Activated T-cell treated with anti-CD3 and anti-CD28 coated beads, Interleukin-2, amount 50 U/mL, for 4 hours (primary cell): Measurements from ENCODE around the gene POLA1. TPM values are rescaled to one million over a fixed set of nuclear protein-coding genes. Genes with fewer than 3 reads are reported as not detected.

Experiments
- ATAC-seq, 2 donors: fragments of 200-7000 bp; cut with Tn5 transposase; one replicate each; pipeline ENCODE4 v1.10.0; 2021
- DNase-seq: peaks from one replicate; pipeline ENCODE4 v3.0.0-alpha.2; 2020
- H3K27me3 Mint-ChIP-seq: one replicate; pipeline ENCODE4 v1.8.0; 2021; ENCODE audit warnings: low read depth, mixed read lengths
- H3K36me3 Mint-ChIP-seq: one replicate; pipeline ENCODE4 v1.8.0; 2022; ENCODE audit warnings: mixed read lengths; ENCODE audit not compliant: insufficient read depth
- H3K4me1 Mint-ChIP-seq: one replicate; pipeline ENCODE4 v1.8.0; 2021; ENCODE audit warnings: low read depth, mixed read lengths
- H3K4me3 Mint-ChIP-seq: one replicate; pipeline ENCODE4 v1.8.0; 2021; ENCODE audit warnings: mild to moderate bottlenecking, moderate library complexity, mixed read lengths
- H3K9me3 Mint-ChIP-seq: one replicate; pipeline ENCODE4 v1.8.0; 2021; ENCODE audit warnings: mixed read lengths
- total RNA-seq, 3 donors: library from RNA; stranded (reverse); gene quantifications; one replicate each; pipeline ENCODE4 v1.2.1, GENCODE V29; 2021

Gene POLA1
- total RNA-seq, 3 donors from 2014 or later, result 28.9 to 32.3 (median 30.3) TPM

DNA sequence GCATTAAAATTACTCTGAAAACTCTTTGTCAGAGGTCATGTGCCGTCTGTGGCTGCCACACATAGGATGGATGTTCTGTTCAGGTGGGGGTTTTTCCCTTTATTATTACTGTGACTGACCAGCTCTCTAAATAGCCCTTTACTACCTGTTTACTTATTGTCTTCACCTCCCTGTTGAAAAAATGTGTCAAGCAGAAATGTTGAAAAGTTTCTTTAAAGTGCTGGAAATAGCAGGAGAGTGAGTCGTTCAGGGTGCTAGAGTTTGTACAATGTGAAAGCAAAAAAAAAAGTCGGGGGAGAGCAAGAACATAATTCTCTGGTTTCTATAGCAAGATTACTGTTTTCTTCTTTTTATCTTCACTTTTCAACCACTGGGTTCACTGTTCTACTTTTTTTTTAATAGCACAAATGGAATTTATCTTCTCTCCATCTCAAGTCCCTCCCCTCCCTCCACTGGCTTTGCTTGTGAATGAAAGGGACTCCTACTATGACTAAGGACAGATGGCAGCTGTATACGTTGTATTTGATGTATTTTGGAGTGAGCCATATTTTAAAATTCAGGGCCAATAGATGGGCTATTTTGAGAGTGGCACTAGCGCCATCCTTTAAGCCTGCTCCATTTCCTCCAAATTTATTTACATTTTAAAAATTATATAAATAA, 288.7 kb downstream of the POLA1 start:
- DNase-seq (no peak), ATAC-seq (no peak)
- Mint-ChIP-seq H3K4me1 (no peaks in the 10 kb centered on the region), H3K36me3 (peaks cover 6% of the 10 kb centered on the region), H3K4me3 (no peak overlapping the region), H3K9me3 (no peaks in the 10 kb centered on the region), H3K27me3 (no peaks in the 10 kb centered on the region)

DNA sequence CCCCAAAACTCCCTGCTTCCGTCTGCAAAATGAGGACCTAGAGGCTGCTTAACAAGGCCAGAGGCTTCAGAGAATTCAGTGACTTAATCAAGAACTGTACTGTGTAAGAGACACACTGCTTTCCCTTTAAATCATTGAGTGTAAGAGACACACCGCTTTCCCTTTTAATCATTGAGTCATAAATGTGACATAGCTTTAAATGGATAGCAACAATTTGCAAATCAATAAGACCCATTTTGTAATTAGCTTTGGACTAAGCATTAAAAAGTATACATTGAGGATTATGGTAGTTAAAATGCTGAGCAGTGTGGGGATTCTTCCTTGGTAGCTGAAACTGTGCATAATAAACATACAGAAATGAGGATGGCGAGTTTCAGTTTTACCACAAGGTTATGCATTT, 290.2 kb downstream of the POLA1 start:
- Mint-ChIP-seq H3K4me1 (no peaks in the 10 kb centered on the region), H3K9me3 (no peaks in the 10 kb centered on the region), H3K36me3 (peaks cover 6% of the 10 kb centered on the region), H3K27me3 (no peaks in the 10 kb centered on the region), H3K4me3 (no peak overlapping the region)
- ATAC-seq (no peak), DNase-seq (no peak)

DNA sequence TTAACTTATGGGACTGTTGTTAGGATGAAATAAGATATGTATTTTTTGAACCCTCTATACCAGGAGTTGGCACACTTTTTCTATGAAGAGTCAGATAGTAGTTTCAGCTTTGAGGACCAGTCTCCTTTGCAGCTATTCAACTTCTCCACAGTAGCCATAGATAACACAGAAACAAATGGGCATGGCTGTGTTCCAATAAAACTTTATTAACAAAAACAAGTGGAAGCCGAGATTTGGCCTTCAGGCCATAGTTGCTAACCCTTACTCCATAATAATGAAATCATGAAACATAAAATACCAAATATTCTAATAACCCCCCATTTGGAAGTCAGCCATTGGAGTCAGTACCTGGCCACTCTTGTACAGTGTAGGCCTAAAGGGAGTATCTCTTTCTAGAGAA, 291.4 kb downstream of the POLA1 start:
- Mint-ChIP-seq H3K4me3 (no peak overlapping the region), H3K9me3 (no peaks in the 10 kb centered on the region), H3K4me1 (no peaks in the 10 kb centered on the region), H3K27me3 (no peaks in the 10 kb centered on the region), H3K36me3 (peaks cover 3% of the 10 kb centered on the region)
- ATAC-seq (no peak), DNase-seq (no peak)

DNA sequence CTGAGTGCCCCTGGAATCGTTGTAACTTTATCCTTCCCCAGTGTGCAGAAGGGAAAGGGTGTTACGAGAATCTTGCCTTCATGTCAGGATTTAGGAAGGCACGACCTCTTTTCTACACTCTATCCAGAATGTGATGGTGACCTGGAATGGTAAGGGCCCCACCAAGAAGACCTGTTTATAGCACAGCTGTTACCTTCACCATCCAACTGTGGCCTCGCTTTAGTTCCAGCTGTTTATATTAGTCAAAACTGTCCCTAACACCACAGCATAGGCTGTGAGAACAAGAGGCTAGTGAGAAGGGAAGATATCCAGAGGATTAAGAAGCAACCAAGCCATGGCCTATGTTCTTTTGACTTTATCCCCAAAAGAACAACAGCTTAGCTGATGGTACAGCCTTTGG, 294.0 kb downstream of the POLA1 start:
- no peak for DNase-seq
- Mint-ChIP-seq H3K9me3 (no peaks in the 10 kb centered on the region), H3K4me1 (no peaks in the 10 kb centered on the region), H3K27me3 (no peaks in the 10 kb centered on the region), H3K4me3 (no peak overlapping the region), H3K36me3 (peaks cover 5% of the 10 kb centered on the region)
- no peak for ATAC-seq

DNA sequence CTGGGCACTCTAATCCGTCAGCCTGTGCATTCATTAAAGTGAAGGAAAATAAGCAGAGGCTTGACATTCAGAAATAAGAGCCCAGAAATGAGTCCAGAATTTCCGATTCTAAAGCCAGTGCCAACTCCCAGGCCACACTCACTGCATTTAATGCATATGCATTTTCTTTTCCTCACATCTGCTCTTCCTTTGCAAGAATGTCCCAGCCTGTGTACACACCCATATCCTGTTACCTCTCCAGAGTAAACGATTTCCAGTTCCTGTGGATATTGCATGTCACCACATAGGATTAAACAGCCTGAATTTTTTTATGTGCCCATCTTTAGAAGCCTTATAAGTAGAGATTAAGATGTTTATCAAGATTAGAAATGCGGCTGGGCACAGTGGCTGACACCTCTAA, 294.6 kb downstream of the POLA1 start:
- Mint-ChIP-seq H3K4me1 (no peaks in the 10 kb centered on the region), H3K9me3 (no peaks in the 10 kb centered on the region), H3K4me3 (no peak overlapping the region), H3K27me3 (no peaks in the 10 kb centered on the region), H3K36me3 (peaks cover 5% of the 10 kb centered on the region)
- DNase-seq (no peak), ATAC-seq (no peak)

DNA sequence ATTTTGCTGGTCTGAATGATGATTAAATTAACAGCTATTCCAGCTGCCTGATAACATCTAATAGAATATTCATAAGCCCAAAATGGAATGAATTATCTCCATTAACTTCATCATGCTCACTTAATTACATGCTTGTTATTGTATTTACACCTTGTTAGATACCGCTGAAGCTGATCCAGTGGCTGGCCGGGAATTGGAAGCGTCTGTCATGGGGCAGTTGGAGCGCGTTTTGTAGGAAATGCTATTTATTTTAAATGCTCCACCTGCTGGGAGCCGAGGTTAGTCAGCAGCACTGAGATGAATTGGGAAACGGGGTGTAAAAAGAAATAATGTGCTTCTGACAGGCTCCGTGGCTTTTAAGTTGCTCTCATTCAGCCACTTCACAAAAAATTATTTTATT, 296.8 kb downstream of the POLA1 start:
- no peak for DNase-seq
- Mint-ChIP-seq H3K4me1 (no peaks in the 10 kb centered on the region), H3K9me3 (no peaks in the 10 kb centered on the region), H3K36me3 (peaks cover 3% of the 10 kb centered on the region), H3K4me3 (no peak overlapping the region), H3K27me3 (no peaks in the 10 kb centered on the region)
- ATAC-seq, result no peak

DNA sequence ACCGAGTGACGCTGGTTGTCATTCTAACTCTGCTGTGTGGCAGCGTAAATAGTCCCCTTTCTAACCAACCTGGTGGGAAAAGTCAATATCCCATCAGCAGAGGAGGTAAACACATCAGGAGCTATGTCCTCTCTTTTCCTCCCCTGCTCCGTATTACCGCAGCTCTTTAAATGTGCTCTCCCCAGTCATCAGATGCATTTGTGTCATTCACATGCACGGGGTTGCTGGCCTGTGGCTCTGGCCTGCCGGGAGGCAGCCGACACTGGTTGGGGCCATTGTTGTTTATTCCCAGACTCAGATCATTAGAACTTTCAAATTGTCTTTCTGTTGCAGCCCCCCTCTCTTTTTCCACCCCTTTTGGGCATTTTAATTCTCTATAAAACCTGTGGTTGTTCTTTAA, 300.2 kb downstream of the POLA1 start:
- no peaks in the 10 kb centered on the region for H3K4me1 Mint-ChIP-seq
- H3K9me3 Mint-ChIP-seq, result no peaks in the 10 kb centered on the region
- no peak for ATAC-seq
- H3K27me3 Mint-ChIP-seq, result no peaks in the 10 kb centered on the region
- H3K36me3 Mint-ChIP-seq, result peaks cover 6% of the 10 kb centered on the region
- no peak overlapping the region for H3K4me3 Mint-ChIP-seq
- DNase-seq, result no peak

DNA sequence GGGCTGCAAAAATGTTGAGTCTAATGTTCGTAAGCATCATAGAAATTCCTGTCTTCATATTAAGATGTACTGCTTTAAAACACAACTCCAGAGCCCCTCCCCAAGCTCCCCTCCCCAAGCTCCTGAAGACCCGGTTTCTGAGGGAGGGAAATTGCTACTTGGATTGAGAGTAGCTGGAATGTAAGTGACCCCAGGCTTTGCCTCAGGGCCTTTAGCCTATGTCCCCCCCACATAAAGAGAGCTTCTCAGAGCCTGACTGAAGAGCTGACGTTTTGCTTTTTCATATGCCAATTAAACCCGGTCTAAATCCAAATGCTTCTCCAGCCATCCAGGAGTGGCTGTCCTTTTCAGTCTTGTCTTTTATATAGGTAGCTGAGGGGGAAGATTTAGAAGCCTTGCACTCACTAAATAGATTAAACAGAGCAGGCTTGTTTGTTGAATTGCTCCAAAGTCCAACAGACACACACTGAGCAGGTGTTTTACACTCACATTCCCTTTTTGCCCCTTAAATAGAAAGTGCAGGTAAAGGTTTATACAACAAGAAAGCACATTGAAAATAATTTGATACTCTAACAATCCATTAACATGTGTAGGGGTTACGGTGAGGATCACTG, 302.5 kb downstream of the POLA1 start:
- Mint-ChIP-seq H3K36me3 (peaks cover 4% of the 10 kb centered on the region), H3K9me3 (no peaks in the 10 kb centered on the region), H3K4me1 (no peaks in the 10 kb centered on the region), H3K27me3 (no peaks in the 10 kb centered on the region), H3K4me3 (no peak overlapping the region)
- DNase-seq (no peak), ATAC-seq (no peak)

DNA sequence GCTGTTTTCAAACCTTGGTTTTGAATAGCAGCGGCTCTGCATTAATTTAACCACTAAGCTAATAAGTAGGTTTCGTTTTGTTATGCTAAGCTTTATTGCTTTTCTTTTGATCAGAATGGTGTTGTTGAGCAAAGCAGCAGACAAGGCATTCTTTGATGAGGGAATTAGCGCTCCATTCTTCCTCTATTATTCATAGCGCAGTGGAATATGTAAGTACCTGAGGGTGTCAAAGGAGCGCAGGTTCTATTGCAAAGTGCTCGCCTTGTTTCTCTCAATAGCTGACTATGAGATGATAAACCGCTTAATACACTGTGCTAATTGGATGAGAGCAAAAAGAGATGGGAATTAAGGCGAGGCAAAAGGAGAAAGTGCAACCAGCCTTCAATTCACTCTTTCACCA, 305.8 kb downstream of the POLA1 start:
- no peak for ATAC-seq
- peaks cover 6% of the 10 kb centered on the region for H3K4me1 Mint-ChIP-seq

DNA sequence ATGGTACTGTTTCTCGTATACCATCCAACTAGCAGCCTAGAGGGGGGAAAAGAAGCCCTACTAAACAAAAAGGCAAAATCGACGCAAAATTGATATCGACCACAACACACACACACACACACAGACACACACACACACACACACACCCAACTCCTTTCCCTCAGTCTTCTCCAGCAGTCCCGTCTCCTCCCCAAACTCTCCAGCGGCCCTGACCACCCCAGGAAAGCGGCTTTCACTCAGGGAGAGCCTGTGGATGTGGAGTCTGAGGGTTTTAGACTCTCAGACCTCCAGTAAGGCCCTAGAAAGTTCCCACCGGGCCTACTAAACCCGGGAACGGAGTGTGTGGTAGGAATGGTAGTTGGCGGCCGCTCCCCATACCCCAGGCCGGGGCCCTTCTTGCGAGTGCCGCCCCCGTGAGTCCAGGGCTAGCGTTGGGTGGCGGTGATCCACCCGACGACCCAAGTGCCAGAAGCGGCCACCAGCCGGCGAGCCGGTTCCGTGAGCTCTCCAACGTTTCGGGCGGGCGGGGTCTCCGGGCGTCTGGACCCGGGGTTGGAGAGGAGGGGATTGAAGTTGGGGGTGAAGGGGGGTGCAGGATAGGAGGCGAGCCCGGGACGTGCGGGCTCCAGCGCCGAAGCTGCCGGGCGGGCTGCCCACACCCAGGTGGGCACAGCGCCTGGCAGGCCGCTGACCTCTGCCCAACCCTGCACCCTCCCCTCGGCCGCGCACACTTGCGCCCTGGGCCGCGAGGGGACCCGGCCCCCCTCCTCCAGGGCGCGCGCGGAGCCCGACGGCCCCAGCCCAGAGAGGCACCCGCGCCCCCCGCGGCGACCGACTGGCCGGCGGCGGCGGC, 308.3 kb downstream of the POLA1 start:
- H3K4me3 Mint-ChIP-seq, result no peak overlapping the region
- H3K36me3 Mint-ChIP-seq, result peaks cover 4% of the 10 kb centered on the region
- DNase-seq (no peak), ATAC-seq (no peak)
- H3K27me3 Mint-ChIP-seq, result peaks cover 33% of the 10 kb centered on the region
- H3K9me3 Mint-ChIP-seq, result no peaks in the 10 kb centered on the region
- H3K4me1 Mint-ChIP-seq, result peaks cover 10% of the 10 kb centered on the region

More for the DNA sequence above, 305.8 kb downstream of the POLA1 start:
- no peak for DNase-seq
- Mint-ChIP-seq H3K36me3 (peaks cover 4% of the 10 kb centered on the region), H3K27me3 (peaks cover 20% of the 10 kb centered on the region), H3K9me3 (no peaks in the 10 kb centered on the region), H3K4me3 (no peak overlapping the region)

DNA sequence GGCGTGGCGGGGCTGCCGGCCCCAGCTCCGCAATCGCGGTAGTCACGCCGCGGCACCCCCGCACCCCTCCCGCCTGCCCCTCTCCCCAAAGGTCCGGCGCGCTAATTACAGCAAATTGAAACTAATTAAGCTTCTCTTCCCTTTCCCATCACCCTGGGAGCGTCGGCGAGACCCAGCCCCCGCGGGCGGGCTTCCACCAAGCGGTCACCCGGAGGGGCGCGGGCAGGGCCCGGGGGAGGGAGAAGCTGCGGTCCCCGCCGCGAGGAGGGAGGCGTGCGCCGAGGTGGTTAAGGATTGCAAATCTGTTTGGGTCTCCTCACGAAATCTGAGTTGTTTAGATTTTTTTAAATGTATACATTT, 308.9 kb downstream of the POLA1 start:
- Mint-ChIP-seq H3K9me3 (no peaks in the 10 kb centered on the region), H3K27me3 (peaks cover 35% of the 10 kb centered on the region), H3K4me1 (peaks cover 10% of the 10 kb centered on the region), H3K36me3 (peaks cover 2% of the 10 kb centered on the region), H3K4me3 (peak overlapping the region; percentile 54)
- DNase-seq (no peak), ATAC-seq (no peak)

DNA sequence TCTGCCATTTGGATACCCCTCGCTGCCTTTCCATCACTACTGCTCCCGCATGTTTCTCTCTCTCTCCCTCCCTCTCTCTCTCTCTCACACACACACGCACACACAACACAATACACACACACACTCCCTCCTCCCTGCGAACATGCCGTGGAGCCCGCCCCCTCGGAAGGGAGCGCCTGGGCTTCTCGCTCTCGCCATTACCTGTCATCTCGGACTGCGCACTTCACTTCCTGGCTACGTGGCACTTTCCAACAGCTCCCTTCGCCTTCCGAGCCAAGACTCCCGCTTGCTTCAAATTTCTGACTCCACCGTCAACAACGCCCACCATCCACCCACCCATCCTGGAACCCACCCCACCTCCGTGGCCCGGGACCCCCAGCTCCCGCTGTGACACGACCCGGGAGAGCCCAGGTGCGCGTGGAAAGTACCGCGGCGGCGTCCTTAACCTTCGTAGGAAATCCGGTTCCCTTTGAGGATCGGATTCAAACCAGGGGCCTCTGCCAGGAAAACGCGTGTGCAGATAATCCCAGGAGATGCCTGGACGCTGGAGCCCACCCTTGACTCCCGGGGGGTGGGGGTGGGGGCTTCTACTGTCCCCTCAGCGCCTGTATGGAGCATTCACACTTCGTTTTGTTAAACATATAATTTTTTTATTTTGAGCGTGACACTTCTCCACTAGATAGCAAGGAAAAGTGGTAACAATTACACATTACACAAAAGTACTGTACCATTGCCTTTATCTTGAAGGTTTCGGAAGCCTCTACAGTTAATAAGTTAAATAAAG, 309.5 kb downstream of the POLA1 start:
- H3K27me3 Mint-ChIP-seq, result peaks cover 40% of the 10 kb centered on the region
- peak overlapping the region; percentile 54 for H3K4me3 Mint-ChIP-seq
- no peaks in the 10 kb centered on the region for H3K9me3 Mint-ChIP-seq
- peaks cover 2% of the 10 kb centered on the region for H3K36me3 Mint-ChIP-seq
- ATAC-seq (no peak), DNase-seq (no peak)
- H3K4me1 Mint-ChIP-seq, result peaks cover 10% of the 10 kb centered on the region

DNA sequence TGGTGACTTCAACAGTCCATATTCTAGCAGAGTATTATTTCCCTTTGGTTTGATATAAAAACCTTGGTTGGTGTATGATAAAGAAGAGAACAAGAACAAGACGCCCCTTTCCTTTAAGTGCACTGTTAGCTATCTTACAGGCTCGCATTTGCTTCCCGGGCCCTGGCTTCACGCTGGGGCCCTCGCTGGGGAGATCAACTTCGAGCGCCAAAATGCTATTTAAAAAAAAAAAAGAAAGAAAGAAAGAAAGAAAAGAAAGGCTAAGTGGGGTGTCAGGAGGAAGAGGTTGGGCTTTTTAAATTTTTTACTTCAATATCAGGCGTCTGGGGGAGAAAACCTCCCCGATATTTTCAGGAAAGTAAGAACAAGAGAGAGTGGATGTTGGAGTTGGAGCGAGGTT, 310.3 kb downstream of the POLA1 start:
- DNase-seq (no peak), ATAC-seq (no peak)
- Mint-ChIP-seq H3K27me3 (peaks cover 42% of the 10 kb centered on the region), H3K4me3 (no peak overlapping the region), H3K36me3 (peaks cover 2% of the 10 kb centered on the region), H3K4me1 (peaks cover 10% of the 10 kb centered on the region), H3K9me3 (no peaks in the 10 kb centered on the region)

DNA sequence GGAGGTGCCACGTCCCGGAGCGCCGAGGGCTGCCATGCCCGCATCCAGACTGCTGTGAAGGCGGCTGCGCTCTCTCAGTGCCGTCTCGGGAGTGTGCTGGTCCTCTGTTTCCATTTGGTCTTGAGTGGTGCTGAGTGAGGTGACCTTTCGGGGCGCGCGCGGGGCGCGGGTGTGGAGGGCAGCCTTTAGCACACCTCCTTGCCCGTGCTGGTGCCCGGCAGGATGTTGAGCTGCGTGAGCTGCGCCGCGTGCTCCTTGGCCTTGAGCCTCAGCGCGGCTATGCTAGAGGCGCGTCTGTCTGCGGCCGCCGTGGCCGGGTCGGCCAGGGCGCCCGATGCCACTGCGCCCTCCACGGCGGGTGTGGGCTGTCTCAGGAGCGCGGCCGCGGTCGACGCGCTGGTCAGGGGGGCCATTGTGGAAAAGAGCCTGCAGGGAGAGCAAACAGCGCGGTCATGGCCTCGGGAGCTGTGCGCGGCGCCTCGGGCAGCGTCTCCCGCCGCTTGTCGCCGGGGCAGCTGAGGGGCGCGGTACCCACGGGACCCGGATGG, 310.8 kb downstream of the POLA1 start:
- H3K4me1 Mint-ChIP-seq, result peaks cover 10% of the 10 kb centered on the region
- H3K36me3 Mint-ChIP-seq, result no peaks in the 10 kb centered on the region
- H3K4me3 Mint-ChIP-seq, result no peak overlapping the region
- no peaks in the 10 kb centered on the region for H3K9me3 Mint-ChIP-seq
- DNase-seq (no peak), ATAC-seq (no peak)
- H3K27me3 Mint-ChIP-seq, result peaks cover 46% of the 10 kb centered on the region
